DOHH2 (cell line): ENCODE data around the gene TBC1D10A.

ENCODE experiments used
- H3F3A ChIP-seq: fragments of 200-600 bp; sonication (generic), shearing (Covaris generic); 2 replicates; pipeline ENCODE4 v1.6.0; 2016; ENCODE audit warnings: antibody characterized with exemption, mild to moderate bottlenecking; ENCODE audit not compliant: control insufficient read depth, insufficient read depth
- H3K27ac ChIP-seq: fragments of 200-600 bp; sonication (generic); 2 replicates; pipeline ENCODE4 v1.5.1; 2014; ENCODE audit warnings: low read depth, mild to moderate bottlenecking, low read length, moderate library complexity
- H3K27me3 ChIP-seq: fragments of 200-600 bp; sonication (generic); 2 replicates; pipeline ENCODE4 v1.6.1; 2014; ENCODE audit warnings: mild to moderate bottlenecking, low read length, mixed read lengths; ENCODE audit not compliant: control insufficient read depth
- H3K36me3 ChIP-seq: fragments of 200-600 bp; sonication (generic); 2 replicates; pipeline ENCODE4 v1.6.1; 2014; ENCODE audit warnings: mild to moderate bottlenecking, low read length, moderate library complexity, mixed read lengths; ENCODE audit not compliant: control insufficient read depth
- H3K4me1 ChIP-seq: fragments of 200-600 bp; sonication (generic); 2 replicates; pipeline ENCODE4 v1.6.1; 2014; ENCODE audit warnings: mild to moderate bottlenecking, low read length, mixed read lengths; ENCODE audit not compliant: control insufficient read depth
- H3K4me2 ChIP-seq: fragments of 200-600 bp; sonication (generic); 2 replicates; pipeline ENCODE4 v1.6.0; 2014; ENCODE audit warnings: mild to moderate bottlenecking, low read length, moderate library complexity
- H3K4me3 ChIP-seq: fragments of 200-600 bp; sonication (generic); 2 replicates; pipeline ENCODE4 v1.5.1; 2014; ENCODE audit warnings: mild to moderate bottlenecking, low read length, mixed read lengths
- H3K79me2 ChIP-seq: fragments of 200-600 bp; sonication (generic); 2 replicates; pipeline ENCODE4 v1.6.1; 2014; ENCODE audit warnings: mild to moderate bottlenecking, low read length, mixed read lengths; ENCODE audit not compliant: control insufficient read depth
- H3K9me2 ChIP-seq: fragments of 200-600 bp; sonication (generic); replicated peaks from 2 replicates; pipeline ENCODE4 v1.6.1; 2014; ENCODE audit warnings: mild to moderate bottlenecking, low read length, mixed read lengths; ENCODE audit not compliant: control insufficient read depth
- H3K9me3 ChIP-seq: fragments of 200-600 bp; sonication (generic); 2 replicates; pipeline ENCODE4 v1.6.1; 2014; ENCODE audit warnings: antibody characterized with exemption, low read length, mixed read lengths; ENCODE audit not compliant: control insufficient read depth, insufficient read depth
- H4K20me1 ChIP-seq: fragments of 200-600 bp; sonication (generic); 2 replicates; pipeline ENCODE4 v1.6.0; 2014; ENCODE audit warnings: low read depth, mild to moderate bottlenecking, antibody characterized with exemption, low read length, moderate library complexity; ENCODE audit not compliant: control insufficient read depth, insufficient read depth
- EZH2phosphoT487 ChIP-seq: fragments of 200-600 bp; sonication (generic); IDR thresholded peaks from 2 replicates; pipeline ENCODE4 v1.6.1; 2017; ENCODE audit warnings: borderline replicate concordance, mild to moderate bottlenecking, antibody characterized with exemption, low read length, moderate library complexity, mixed read lengths
- TF ChIP-seq, protein P1 (sequence below): fragments of 200-600 bp; sonication (generic); IDR thresholded peaks from one replicate; pipeline ENCODE4 v1.5.1; 2014; ENCODE audit warnings: antibody characterized with exemption, mild to moderate bottlenecking, low read depth, low read length; ENCODE audit not compliant: poor library complexity, severe bottlenecking

TBC1D10A gene

DNA sequence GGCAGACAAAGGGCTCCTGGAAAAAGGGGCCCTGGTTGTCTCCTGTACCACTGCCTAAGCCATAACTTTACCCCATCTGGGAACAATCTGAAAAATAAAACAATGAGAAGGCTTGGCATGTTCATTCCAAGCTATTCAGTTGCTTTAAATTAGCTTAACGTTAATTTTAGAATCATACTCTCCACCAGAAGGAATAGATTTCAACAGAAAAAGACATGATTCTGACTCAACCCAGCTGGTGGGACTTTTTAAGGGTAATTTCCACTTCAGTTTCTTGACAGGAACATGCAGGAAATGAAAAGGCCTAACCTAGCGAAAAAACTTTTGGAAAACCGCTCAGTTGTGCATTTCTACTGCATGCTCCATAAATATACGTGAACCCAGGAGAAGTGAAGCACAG, 22.1 kb upstream of the TBC1D10A start:
- peaks cover 90% of the 10 kb centered on the region for H3K36me3 ChIP-seq
- no peak overlapping the region for H3K4me3 ChIP-seq
- H3K9me3 ChIP-seq: no peaks in the 10 kb centered on the region
- H4K20me1 ChIP-seq: peaks cover under 1% of the 10 kb centered on the region; the same call in 1 of the 2 replicates
- no peaks in the 10 kb centered on the region for H3K4me1 ChIP-seq
- H3K9me2 ChIP-seq: no peaks in the 10 kb centered on the region
- H3K79me2 ChIP-seq: peaks cover 58% of the 10 kb centered on the region
- H3K4me2 ChIP-seq: no peak overlapping the region
- H3K27me3 ChIP-seq: no peaks in the 10 kb centered on the region
- no peaks in the 10 kb centered on the region for H3F3A ChIP-seq
- TF ChIP-seq EZH2phosphoT487: no peak
- TF ChIP-seq, protein P1, sequence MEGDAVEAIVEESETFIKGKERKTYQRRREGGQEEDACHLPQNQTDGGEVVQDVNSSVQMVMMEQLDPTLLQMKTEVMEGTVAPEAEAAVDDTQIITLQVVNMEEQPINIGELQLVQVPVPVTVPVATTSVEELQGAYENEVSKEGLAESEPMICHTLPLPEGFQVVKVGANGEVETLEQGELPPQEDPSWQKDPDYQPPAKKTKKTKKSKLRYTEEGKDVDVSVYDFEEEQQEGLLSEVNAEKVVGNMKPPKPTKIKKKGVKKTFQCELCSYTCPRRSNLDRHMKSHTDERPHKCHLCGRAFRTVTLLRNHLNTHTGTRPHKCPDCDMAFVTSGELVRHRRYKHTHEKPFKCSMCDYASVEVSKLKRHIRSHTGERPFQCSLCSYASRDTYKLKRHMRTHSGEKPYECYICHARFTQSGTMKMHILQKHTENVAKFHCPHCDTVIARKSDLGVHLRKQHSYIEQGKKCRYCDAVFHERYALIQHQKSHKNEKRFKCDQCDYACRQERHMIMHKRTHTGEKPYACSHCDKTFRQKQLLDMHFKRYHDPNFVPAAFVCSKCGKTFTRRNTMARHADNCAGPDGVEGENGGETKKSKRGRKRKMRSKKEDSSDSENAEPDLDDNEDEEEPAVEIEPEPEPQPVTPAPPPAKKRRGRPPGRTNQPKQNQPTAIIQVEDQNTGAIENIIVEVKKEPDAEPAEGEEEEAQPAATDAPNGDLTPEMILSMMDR: no peak
- no peak overlapping the region for H3K27ac ChIP-seq

DNA sequence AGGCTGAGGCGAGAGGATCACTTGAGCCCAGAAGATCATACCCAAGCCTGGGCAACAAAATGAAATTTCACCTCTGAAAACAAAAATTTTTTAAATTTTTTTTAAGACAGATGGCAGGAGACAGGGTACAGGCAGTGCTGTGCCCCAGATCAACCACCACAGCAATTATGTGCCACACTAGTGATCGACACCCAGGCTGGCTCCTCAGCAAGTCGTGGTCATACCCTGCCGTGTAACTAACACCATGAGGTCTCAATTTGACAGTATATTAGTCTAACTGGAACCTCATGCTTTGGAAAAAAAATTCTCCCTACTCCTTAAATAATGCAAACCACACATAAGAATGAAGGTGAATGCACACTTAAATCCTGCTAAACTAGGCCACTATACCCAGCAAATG, 21.7 kb upstream of the TBC1D10A start:
- H4K20me1 ChIP-seq: no peaks in the 10 kb centered on the region; the same call in 1 of the 2 replicates
- H3K4me2 ChIP-seq: no peak overlapping the region
- peaks cover 91% of the 10 kb centered on the region for H3K36me3 ChIP-seq
- TF ChIP-seq, protein P1: no peak
- no peak for TF ChIP-seq EZH2phosphoT487
- H3K79me2 ChIP-seq: peaks cover 55% of the 10 kb centered on the region
- H3K27ac ChIP-seq: no peak overlapping the region
- H3K4me3 ChIP-seq: no peak overlapping the region
- no peaks in the 10 kb centered on the region for H3K9me3 ChIP-seq
- H3K27me3 ChIP-seq: no peaks in the 10 kb centered on the region
- no peaks in the 10 kb centered on the region for H3F3A ChIP-seq
- no peaks in the 10 kb centered on the region for H3K9me2 ChIP-seq
- H3K4me1 ChIP-seq: no peaks in the 10 kb centered on the region

DNA sequence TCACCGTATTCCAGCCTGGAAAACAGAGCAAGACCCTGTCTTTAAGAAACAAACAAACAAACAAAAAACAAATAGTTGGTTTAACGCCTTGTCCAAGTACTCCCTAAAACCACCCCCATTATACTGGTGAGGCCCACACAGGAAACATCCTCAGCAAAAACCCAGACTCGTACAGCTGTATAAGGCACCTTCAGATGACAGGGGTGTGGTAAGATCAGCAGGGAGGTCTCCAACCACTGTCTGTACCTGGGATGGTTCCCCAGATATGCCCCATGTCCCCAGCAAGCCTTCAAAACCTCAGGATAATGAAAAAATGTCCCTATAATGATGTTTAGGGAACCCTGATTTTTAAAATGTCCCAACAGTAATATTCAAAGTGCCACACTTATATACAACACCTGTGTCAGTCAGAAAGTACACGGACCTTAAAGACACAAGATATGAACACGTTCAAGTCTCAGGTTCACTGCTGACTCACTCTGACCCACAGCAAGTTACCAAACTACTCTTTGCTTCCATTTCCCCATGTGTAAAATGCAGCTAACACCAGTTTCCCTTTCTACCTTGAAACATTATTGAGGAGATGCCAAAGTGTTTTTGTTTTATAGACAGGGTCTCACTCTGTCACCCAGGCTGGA, 20.6 kb upstream of the TBC1D10A start:
- no peaks in the 10 kb centered on the region for H3F3A ChIP-seq
- H3K4me1 ChIP-seq: no peaks in the 10 kb centered on the region
- H3K27me3 ChIP-seq: no peaks in the 10 kb centered on the region
- no peaks in the 10 kb centered on the region for H3K9me3 ChIP-seq
- H4K20me1 ChIP-seq: no peaks in the 10 kb centered on the region; the same call in 1 of the 2 replicates
- no peak overlapping the region for H3K27ac ChIP-seq
- H3K9me2 ChIP-seq: no peaks in the 10 kb centered on the region
- H3K4me2 ChIP-seq: no peak overlapping the region
- no peak for TF ChIP-seq EZH2phosphoT487
- TF ChIP-seq, protein P1: no peak
- H3K4me3 ChIP-seq: no peak overlapping the region
- peaks cover 94% of the 10 kb centered on the region for H3K36me3 ChIP-seq
- peaks cover 47% of the 10 kb centered on the region for H3K79me2 ChIP-seq
